H1 (cell line): Measurements from ENCODE around the gene PTTG2. TPM values are rescaled to one million over a fixed set of nuclear protein-coding genes. Genes with fewer than 3 reads are reported as not detected.

Experiments
- CBX5 ChIP-seq: fragments of 300-800, 300-1000 bp; sonication (generic); IDR thresholded peaks from 2 replicates; pipeline ENCODE4 v1.7.1; 2016; ENCODE audit warnings: antibody characterized with exemption, low read length, low read depth
- CHD1 ChIP-seq: IDR thresholded peaks from 2 replicates; pipeline ENCODE4 v1.6.1; 2012; ENCODE audit warnings: low read depth, low read length, improper control_type of control experiment
- FOSL1 ChIP-seq: IDR thresholded peaks from 2 replicates; pipeline ENCODE4 v1.6.1; 2011; ENCODE audit warnings: mild to moderate bottlenecking, low read depth, low read length, moderate library complexity; ENCODE audit not compliant: insufficient read depth
- GTF2F1 ChIP-seq: IDR thresholded peaks from 2 replicates; pipeline ENCODE4 v1.6.1; 2012; ENCODE audit warnings: low read depth, low read length, improper control_type of control experiment, borderline replicate concordance
- MAFK ChIP-seq: IDR thresholded peaks from 2 replicates; pipeline ENCODE4 v1.6.1; 2012; ENCODE audit warnings: low read depth, mild to moderate bottlenecking, improper control_type of control experiment, low read length
- PHF8 ChIP-seq: fragments of 200-600 bp; sonication (generic); conservative IDR thresholded peaks from 2 replicates; pipeline ENCODE4 v1.7.1; 2012; ENCODE audit warnings: low read depth, mild to moderate bottlenecking, inconsistent platforms, low read length, moderate library complexity
- POU5F1 ChIP-seq: IDR thresholded peaks from 2 replicates; pipeline ENCODE4 v1.6.1; 2011; ENCODE audit warnings: low read depth, mild to moderate bottlenecking, low read length, moderate library complexity
- SP1 ChIP-seq: IDR thresholded peaks from 2 replicates; pipeline ENCODE4 v1.6.1; 2011; ENCODE audit warnings: low read depth, low read length
- TBP ChIP-seq: IDR thresholded peaks from 2 replicates; pipeline ENCODE4 v1.6.1; 2011; ENCODE audit warnings: low read depth, low read length, improper control_type of control experiment
- polyA plus RNA-seq, 7 experiments: library from polyadenylated mRNA; depleted of rRNA in 3 of 7; stranded (reverse) in 5 of 7; unstranded in 2 of 7; fragments of >200 nt in 5 of 7; fragments of 200-250 nt in 2 of 7; gene quantifications; 1 replicate in 5 of 7; 2 replicates in 1 of 7; 4 replicates in 1 of 7; pipeline versions ENCODE4 v1.2.1 to v1.2.3, GENCODE V29; 2011 to 2013; ENCODE audit warnings: missing spikeins in 2 of 7, mixed read lengths in 2 of 7
- total RNA-seq: library from RNA; stranded (reverse); fragmentation: NEBNext Ultra II Directional; extraction: Animal tissue kit (Norgen Biotek cat#: 25700); gene quantifications from 2 replicates; pipeline ENCODE4 v1.2.1, GENCODE V29; 2021
- TF ChIP-seq, protein P1 (sequence below): fragments of 300-600 bp; sonication (generic); IDR thresholded peaks from 2 replicates; pipeline ENCODE4 v1.7.1; 2012; ENCODE audit warnings: low read length, moderate library complexity, mild to moderate bottlenecking, inconsistent platforms; ENCODE audit not compliant: insufficient replicate concordance

Gene PTTG2
- total and polyA plus RNA-seq, 2 of the 8 experiments (the other 6 are each of a cell fraction or from before 2014, with no cell fraction given): not detected

DNA sequence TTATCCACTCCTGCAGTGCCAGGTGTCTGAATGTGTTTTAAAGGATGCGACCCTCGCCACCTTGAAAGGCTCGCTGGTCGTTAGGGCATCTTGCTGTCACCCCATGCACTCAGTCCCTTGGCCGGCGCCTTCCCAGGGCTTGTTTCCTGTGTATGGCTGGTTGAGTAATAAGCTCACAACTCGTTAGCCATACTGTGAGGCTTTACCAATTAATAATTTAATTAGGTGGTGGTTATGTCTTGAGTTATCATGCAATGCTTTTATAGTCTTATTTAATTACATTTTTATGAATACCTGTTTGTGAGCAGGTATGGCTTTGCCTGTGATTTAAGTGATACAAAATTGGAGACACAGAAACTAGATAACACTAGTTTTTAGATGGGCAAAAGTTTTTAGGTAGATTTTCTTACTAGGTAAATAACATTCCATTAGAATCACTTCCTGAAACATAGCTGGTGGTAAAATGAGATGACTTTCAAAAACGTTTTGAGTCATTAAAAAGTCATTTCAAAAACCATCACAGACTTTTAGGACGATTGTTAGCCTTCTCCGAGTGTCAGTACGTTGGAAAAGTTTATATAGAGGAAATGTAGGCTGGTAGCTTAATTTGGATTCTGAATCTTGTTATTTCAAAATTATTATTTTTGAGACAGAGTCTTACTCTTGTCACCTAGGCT lies 18.2 kb downstream of the PTTG2 start (continued):
- TF ChIP-seq, protein P1, sequence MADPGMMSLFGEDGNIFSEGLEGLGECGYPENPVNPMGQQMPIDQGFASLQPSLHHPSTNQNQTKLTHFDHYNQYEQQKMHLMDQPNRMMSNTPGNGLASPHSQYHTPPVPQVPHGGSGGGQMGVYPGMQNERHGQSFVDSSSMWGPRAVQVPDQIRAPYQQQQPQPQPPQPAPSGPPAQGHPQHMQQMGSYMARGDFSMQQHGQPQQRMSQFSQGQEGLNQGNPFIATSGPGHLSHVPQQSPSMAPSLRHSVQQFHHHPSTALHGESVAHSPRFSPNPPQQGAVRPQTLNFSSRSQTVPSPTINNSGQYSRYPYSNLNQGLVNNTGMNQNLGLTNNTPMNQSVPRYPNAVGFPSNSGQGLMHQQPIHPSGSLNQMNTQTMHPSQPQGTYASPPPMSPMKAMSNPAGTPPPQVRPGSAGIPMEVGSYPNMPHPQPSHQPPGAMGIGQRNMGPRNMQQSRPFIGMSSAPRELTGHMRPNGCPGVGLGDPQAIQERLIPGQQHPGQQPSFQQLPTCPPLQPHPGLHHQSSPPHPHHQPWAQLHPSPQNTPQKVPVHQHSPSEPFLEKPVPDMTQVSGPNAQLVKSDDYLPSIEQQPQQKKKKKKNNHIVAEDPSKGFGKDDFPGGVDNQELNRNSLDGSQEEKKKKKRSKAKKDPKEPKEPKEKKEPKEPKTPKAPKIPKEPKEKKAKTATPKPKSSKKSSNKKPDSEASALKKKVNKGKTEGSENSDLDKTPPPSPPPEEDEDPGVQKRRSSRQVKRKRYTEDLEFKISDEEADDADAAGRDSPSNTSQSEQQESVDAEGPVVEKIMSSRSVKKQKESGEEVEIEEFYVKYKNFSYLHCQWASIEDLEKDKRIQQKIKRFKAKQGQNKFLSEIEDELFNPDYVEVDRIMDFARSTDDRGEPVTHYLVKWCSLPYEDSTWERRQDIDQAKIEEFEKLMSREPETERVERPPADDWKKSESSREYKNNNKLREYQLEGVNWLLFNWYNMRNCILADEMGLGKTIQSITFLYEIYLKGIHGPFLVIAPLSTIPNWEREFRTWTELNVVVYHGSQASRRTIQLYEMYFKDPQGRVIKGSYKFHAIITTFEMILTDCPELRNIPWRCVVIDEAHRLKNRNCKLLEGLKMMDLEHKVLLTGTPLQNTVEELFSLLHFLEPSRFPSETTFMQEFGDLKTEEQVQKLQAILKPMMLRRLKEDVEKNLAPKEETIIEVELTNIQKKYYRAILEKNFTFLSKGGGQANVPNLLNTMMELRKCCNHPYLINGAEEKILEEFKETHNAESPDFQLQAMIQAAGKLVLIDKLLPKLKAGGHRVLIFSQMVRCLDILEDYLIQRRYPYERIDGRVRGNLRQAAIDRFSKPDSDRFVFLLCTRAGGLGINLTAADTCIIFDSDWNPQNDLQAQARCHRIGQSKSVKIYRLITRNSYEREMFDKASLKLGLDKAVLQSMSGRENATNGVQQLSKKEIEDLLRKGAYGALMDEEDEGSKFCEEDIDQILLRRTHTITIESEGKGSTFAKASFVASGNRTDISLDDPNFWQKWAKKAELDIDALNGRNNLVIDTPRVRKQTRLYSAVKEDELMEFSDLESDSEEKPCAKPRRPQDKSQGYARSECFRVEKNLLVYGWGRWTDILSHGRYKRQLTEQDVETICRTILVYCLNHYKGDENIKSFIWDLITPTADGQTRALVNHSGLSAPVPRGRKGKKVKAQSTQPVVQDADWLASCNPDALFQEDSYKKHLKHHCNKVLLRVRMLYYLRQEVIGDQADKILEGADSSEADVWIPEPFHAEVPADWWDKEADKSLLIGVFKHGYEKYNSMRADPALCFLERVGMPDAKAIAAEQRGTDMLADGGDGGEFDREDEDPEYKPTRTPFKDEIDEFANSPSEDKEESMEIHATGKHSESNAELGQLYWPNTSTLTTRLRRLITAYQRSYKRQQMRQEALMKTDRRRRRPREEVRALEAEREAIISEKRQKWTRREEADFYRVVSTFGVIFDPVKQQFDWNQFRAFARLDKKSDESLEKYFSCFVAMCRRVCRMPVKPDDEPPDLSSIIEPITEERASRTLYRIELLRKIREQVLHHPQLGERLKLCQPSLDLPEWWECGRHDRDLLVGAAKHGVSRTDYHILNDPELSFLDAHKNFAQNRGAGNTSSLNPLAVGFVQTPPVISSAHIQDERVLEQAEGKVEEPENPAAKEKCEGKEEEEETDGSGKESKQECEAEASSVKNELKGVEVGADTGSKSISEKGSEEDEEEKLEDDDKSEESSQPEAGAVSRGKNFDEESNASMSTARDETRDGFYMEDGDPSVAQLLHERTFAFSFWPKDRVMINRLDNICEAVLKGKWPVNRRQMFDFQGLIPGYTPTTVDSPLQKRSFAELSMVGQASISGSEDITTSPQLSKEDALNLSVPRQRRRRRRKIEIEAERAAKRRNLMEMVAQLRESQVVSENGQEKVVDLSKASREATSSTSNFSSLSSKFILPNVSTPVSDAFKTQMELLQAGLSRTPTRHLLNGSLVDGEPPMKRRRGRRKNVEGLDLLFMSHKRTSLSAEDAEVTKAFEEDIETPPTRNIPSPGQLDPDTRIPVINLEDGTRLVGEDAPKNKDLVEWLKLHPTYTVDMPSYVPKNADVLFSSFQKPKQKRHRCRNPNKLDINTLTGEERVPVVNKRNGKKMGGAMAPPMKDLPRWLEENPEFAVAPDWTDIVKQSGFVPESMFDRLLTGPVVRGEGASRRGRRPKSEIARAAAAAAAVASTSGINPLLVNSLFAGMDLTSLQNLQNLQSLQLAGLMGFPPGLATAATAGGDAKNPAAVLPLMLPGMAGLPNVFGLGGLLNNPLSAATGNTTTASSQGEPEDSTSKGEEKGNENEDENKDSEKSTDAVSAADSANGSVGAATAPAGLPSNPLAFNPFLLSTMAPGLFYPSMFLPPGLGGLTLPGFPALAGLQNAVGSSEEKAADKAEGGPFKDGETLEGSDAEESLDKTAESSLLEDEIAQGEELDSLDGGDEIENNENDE: no peak
- TF ChIP-seq FOSL1: no peak
- TF ChIP-seq MAFK: no peak
- TF ChIP-seq PHF8: no peak
- no peak for TF ChIP-seq SP1
- no peak for TF ChIP-seq TBP
- TF ChIP-seq POU5F1: no peak
- TF ChIP-seq GTF2F1: no peak
- TF ChIP-seq CBX5: no peak
- TF ChIP-seq CHD1: no peak
